ENCODE measurements around the gene ZNF112. TPM values are rescaled to one million over a fixed set of nuclear protein-coding genes. Genes with fewer than 3 reads are reported as not detected.

ZNF112 gene
- total RNA-seq, 3 donors from 2014 or later (not counting 1 experiment from before 2014, with no cell fraction given), result 0.39 TPM; not detected in 2

- DNase-seq (no peak), ATAC-seq (no peak)
- Mint-ChIP-seq H3K4me3 (no peak overlapping the region), H3K27me3 (ENCODE audit: low read depth in 2 of 2) (no peaks in the 10 kb centered on the region), H3K9me3 (peaks cover 19 to 29% of the 10 kb centered on the region in 2 donors), H3K36me3 (peaks cover 37% of the 10 kb centered on the region), H3K4me1 (no peaks in the 10 kb centered on the region), H3K27ac (no peak overlapping the region)
- intact Hi-C loops (cut with micrococcal nuclease), result no loop called here
- 93% methylated on average over 10 of the region's 10 CpGs for WGBS (ENCODE audit: insufficient coverage)
- Histone ChIP-seq H3K27me3 (ENCODE audit: control insufficient read depth, insufficient read depth, low read length) (no peaks in the 10 kb centered on the region), H3K4me3 (ENCODE audit: low read length) (no peak overlapping the region), H3K4me1 (ENCODE audit: control insufficient read depth, insufficient read depth, low read length) (no peaks in the 10 kb centered on the region), H3K9me3 (ENCODE audit: control insufficient read depth, insufficient read depth, low read length) (peaks cover 53% of the 10 kb centered on the region), H3K36me3 (ENCODE audit: control insufficient read depth, insufficient read depth, low read length) (no peaks in the 10 kb centered on the region), H3K27ac (ENCODE audit: low read length) (no peak overlapping the region)
- TF ChIP-seq CTCF (IDR thresholded peaks at IDR 0.05), result no peak
Measured at GRCh38 chr19:44280916-44281315, 75.6 kb downstream of the ZNF112 start.

GRCh38 chr19:44278181-44278690 lies 78.2 kb downstream of the ZNF112 start:
- Histone ChIP-seq H3K36me3 (ENCODE audit: control insufficient read depth, insufficient read depth, low read length) (no peaks in the 10 kb centered on the region), H3K4me3 (ENCODE audit: low read length) (no peak overlapping the region), H3K27ac (ENCODE audit: low read length) (no peak overlapping the region), H3K27me3 (ENCODE audit: control insufficient read depth, insufficient read depth, low read length) (no peaks in the 10 kb centered on the region), H3K4me1 (ENCODE audit: control insufficient read depth, insufficient read depth, low read length) (no peaks in the 10 kb centered on the region), H3K9me3 (ENCODE audit: control insufficient read depth, insufficient read depth, low read length) (peaks cover 46% of the 10 kb centered on the region)
- Mint-ChIP-seq H3K4me3 (no peak overlapping the region), H3K36me3 (peaks cover 38% of the 10 kb centered on the region), H3K27me3 (ENCODE audit: low read depth in 2 of 2) (no peaks in the 10 kb centered on the region), H3K27ac (no peak overlapping the region), H3K4me1 (no peaks in the 10 kb centered on the region), H3K9me3 (peaks cover 19 to 30% of the 10 kb centered on the region in 2 donors)
- no peak for TF ChIP-seq CTCF (IDR thresholded peaks at IDR 0.05)
- intact Hi-C loops (cut with micrococcal nuclease), result no loop called here
- ATAC-seq, result no peak
- WGBS (ENCODE audit: insufficient coverage), result 95% methylated on average over 4 of the region's 4 CpGs
- no peak for DNase-seq

GRCh38 chr19:44277331-44277730 lies 79.1 kb downstream of the ZNF112 start:
- Histone ChIP-seq H3K9me3 (ENCODE audit: control insufficient read depth, insufficient read depth, low read length) (peaks cover 46% of the 10 kb centered on the region), H3K36me3 (ENCODE audit: control insufficient read depth, insufficient read depth, low read length) (no peaks in the 10 kb centered on the region), H3K4me3 (ENCODE audit: low read length) (no peak overlapping the region), H3K27ac (ENCODE audit: low read length) (no peak overlapping the region), H3K4me1 (ENCODE audit: control insufficient read depth, insufficient read depth, low read length) (no peaks in the 10 kb centered on the region), H3K27me3 (ENCODE audit: control insufficient read depth, insufficient read depth, low read length) (no peaks in the 10 kb centered on the region)
- Mint-ChIP-seq H3K27me3 (ENCODE audit: low read depth in 2 of 2) (no peaks in the 10 kb centered on the region), H3K4me3 (no peak overlapping the region), H3K4me1 (no peaks in the 10 kb centered on the region), H3K36me3 (peaks cover 41% of the 10 kb centered on the region), H3K27ac (no peak overlapping the region), H3K9me3 (peaks cover 21 to 31% of the 10 kb centered on the region in 2 donors)
- intact Hi-C loops (cut with micrococcal nuclease), result no loop called here
- ATAC-seq (no peak), DNase-seq (no peak)
- TF ChIP-seq CTCF (IDR thresholded peaks at IDR 0.05), result no peak
- WGBS (ENCODE audit: insufficient coverage), result 90% methylated on average over 1 of the region's 1 CpG

Other genes starting within 250 kb of the ZNF112 start
- gene ZNF225, start 243.3 kb downstream of the ZNF112 start, total RNA-seq, result 1 to 10 TPM; 1.5 to 3.6 (median 3.0) TPM
- 1 to 10 TPM; 3.9 to 7.5 (median 5.5) TPM for gene ZNF234, start 215.1 kb downstream of the ZNF112 start, total RNA-seq
- gene ZNF226, start 191.6 kb downstream of the ZNF112 start, total RNA-seq, result 10 to 100 TPM; 11.1 to 16.0 (median 15.0) TPM
- 10 to 100 TPM; 21.0 to 32.3 (median 23.4) TPM for gene ZNF227, start 144.1 kb downstream of the ZNF112 start, total RNA-seq
- under 1 TPM; 0.14 to 0.39 (median 0.20) TPM for gene ZNF233, start 96.8 kb downstream of the ZNF112 start, total RNA-seq
- gene ZNF235, start 51.7 kb downstream of the ZNF112 start, total RNA-seq, result 10 to 100 TPM in 1 of 3 donors, 1 to 10 TPM in 2; 6.7 to 11.6 (median 8.1) TPM
- gene ZNF285, start 44.9 kb upstream of the ZNF112 start, total RNA-seq, result 1 to 10 TPM in 1 of 3 donors, under 1 TPM in 2; 0.82 to 2.2 (median 0.88) TPM
- gene ZNF229, start 91.8 kb upstream of the ZNF112 start, total RNA-seq, result under 1 TPM in 2 of 3 donors, not detected in 1; 0.09 to 0.15 TPM
- 1 to 10 TPM; 6.0 to 8.7 (median 8.0) TPM for gene ZNF180, start 143.8 kb upstream of the ZNF112 start, total RNA-seq
- gene CEACAM20, start 173.0 kb upstream of the ZNF112 start, total RNA-seq, result not detected